K562 (cell line): ENCODE results near the gene TADA2A. TPM values are rescaled to one million over a fixed set of nuclear protein-coding genes. Genes with fewer than 3 reads are reported as not detected.

ENCODE experiments used
- ATF7 ChIP-seq: fragments of 450-650 bp; IDR thresholded peaks from 2 replicates; pipeline ENCODE4 v1.7.1; 2014; ENCODE audit warnings: mild to moderate bottlenecking, moderate library complexity
- CBX3 ChIP-seq, 2 experiments: IDR thresholded peaks; 1 replicate in 1 of 2; 2 replicates in 1 of 2; pipeline ENCODE4 v1.6.1; 2012; ENCODE audit warnings: inconsistent platforms in 2 of 2, low read length in 2 of 2, borderline replicate concordance in 1 of 2, control low read depth in 1 of 2
- CC2D1A ChIP-seq: fragments of 450-650 bp; IDR thresholded peaks from 2 replicates; pipeline ENCODE4 v1.6.1; 2017; ENCODE audit warnings: mild to moderate bottlenecking
- CTBP1 ChIP-seq: fragments of 450-650 bp; IDR thresholded peaks from 2 replicates; pipeline ENCODE4 v1.6.1; 2016; ENCODE audit warnings: borderline replicate concordance
- HDAC1 ChIP-seq, 2 experiments: fragments of 450-650 bp; IDR thresholded peaks; 2 replicates each; pipeline ENCODE4 v1.6.1; 2016 to 2017; ENCODE audit warnings: inconsistent platforms in 1 of 2, mild to moderate bottlenecking in 1 of 2, moderate library complexity in 1 of 2
- HLTF ChIP-seq: fragments of 450-650 bp; IDR thresholded peaks from 2 replicates; pipeline ENCODE4 v1.6.1; 2016
- JUND ChIP-seq, 2 experiments: IDR thresholded peaks; 2 replicates in 1 of 2; 3 replicates in 1 of 2; pipeline ENCODE4 v1.6.1; 2011; ENCODE audit warnings: borderline replicate concordance in 2 of 2, low read depth in 2 of 2, low read length in 2 of 2, improper control_type of control experiment in 1 of 2, missing biosample characterization in 1 of 2, missing genetic modification characterization in 1 of 2, missing genetic modification reagents in 1 of 2
- MAFF ChIP-seq: IDR thresholded peaks from 2 replicates; pipeline ENCODE4 v1.6.1; 2012; ENCODE audit warnings: low read length, improper control_type of control experiment
- MYC ChIP-seq, 2 experiments: fragments of 250-450 bp in 1 of 2; sonication (Bioruptor Pico) in 1 of 2; IDR thresholded peaks; 2 replicates each; pipeline versions ENCODE4 v1.5.1 to v1.6.1; 2012 to 2021; ENCODE audit warnings: low read depth in 2 of 2, borderline replicate concordance in 1 of 2, improper control_type of control experiment in 1 of 2, low read length in 1 of 2, mild to moderate bottlenecking in 1 of 2, moderate library complexity in 1 of 2
- NCOA1 ChIP-seq: fragments of 450-650 bp; IDR thresholded peaks from 2 replicates; pipeline ENCODE4 v1.6.1; 2016; ENCODE audit warnings: low read depth
- NFIX ChIP-seq: fragments of 250-450 bp; sonication (Bioruptor Pico); IDR thresholded peaks from 2 replicates; pipeline ENCODE4 v1.4.0; 2020; ENCODE audit warnings: low read depth, mild to moderate bottlenecking, moderate library complexity
- NRF1 ChIP-seq, 2 experiments: fragments of 450-650 bp; IDR thresholded peaks in 1 of 2; conservative IDR thresholded peaks in 1 of 2; 2 replicates each; pipeline ENCODE4 v1.6.1; 2014; ENCODE audit warnings: mild to moderate bottlenecking in 2 of 2
- SMC3 ChIP-seq: conservative IDR thresholded peaks from 2 replicates; pipeline ENCODE4 v1.6.1; 2011; ENCODE audit warnings: low read depth, low read length, improper control_type of control experiment; ENCODE audit not compliant: insufficient read depth
- TARDBP ChIP-seq: fragments of 450-650 bp; IDR thresholded peaks from 2 replicates; pipeline ENCODE4 v1.6.1; 2016
- TCF7L2 ChIP-seq: fragments of 150-350 bp; IDR thresholded peaks from 2 replicates; pipeline ENCODE4 v1.6.1; 2016; ENCODE audit warnings: low read depth, mild to moderate bottlenecking, low read length, moderate library complexity
- XRCC5 ChIP-seq: fragments of 200-400 bp; formaldehyde crosslinking; IDR thresholded peaks from 2 replicates; pipeline ENCODE4 v1.6.1; 2017; ENCODE audit warnings: low read depth, mild to moderate bottlenecking, low read length
- ZFP1 ChIP-seq: fragments of 450-650 bp; formaldehyde crosslinking; IDR thresholded peaks from 2 replicates; pipeline ENCODE4 v1.4.0; 2020; ENCODE audit warnings: mild to moderate bottlenecking, mixed read lengths
- polyA plus RNA-seq, 8 experiments: library from polyadenylated mRNA; depleted of rRNA in 4 of 8; stranded (reverse) in 5 of 8; unstranded in 3 of 8; fragments of >200 nt; fragmentation: Nextera tagmentation in 2 of 8; fragmentation: Illumina TruSeq in 1 of 8; extraction: Ambion mirVana in 2 of 8; extraction: Trizol in 1 of 8; gene quantifications; 2 replicates each; pipeline versions ENCODE4 v1.2.1 to v1.2.3, GENCODE V29; 2011 to 2014; ENCODE audit warnings: inconsistent platforms in 1 of 8, missing spikeins in 1 of 8
- total RNA-seq, 7 experiments: library from RNA; depleted of rRNA in 6 of 7; stranded (reverse); fragments of >200 nt in 6 of 7; fragmentation: Illumina TruSeq in 2 of 7; extraction: Trizol in 2 of 7; gene quantifications; 2 replicates each; pipeline versions ENCODE4 v1.2.1 to v1.2.3, GENCODE V29; 2011 to 2021; ENCODE audit warnings: low replicate concordance in 1 of 7
- TF ChIP-seq, protein P1 (sequence below): fragments of 150-350 bp; IDR thresholded peaks from 2 replicates; pipeline ENCODE4 v1.6.1; 2014; ENCODE audit warnings: low read depth, mild to moderate bottlenecking, low read length, borderline replicate concordance
- TF ChIP-seq, protein P2 (sequence below): fragments of 250-450 bp; sonication (Bioruptor Pico); IDR thresholded peaks from 2 replicates; pipeline ENCODE4 v1.4.0; 2020
- TF ChIP-seq, protein P3 (sequence below), 2 experiments: fragments of 450-650 bp; IDR thresholded peaks; 2 replicates each; pipeline ENCODE4 v1.6.1; 2016

The TADA2A gene
- total and polyA plus RNA-seq, 9 of the 15 experiments (the other 6 are each of a cell fraction or from before 2014, with no cell fraction given), result 13.8 to 37.7 (median 25.0) TPM

GRCh38 chr17:37373530-37374159 lies 33.0 kb upstream of the TADA2A start (continued):
- TF ChIP-seq, protein P1, sequence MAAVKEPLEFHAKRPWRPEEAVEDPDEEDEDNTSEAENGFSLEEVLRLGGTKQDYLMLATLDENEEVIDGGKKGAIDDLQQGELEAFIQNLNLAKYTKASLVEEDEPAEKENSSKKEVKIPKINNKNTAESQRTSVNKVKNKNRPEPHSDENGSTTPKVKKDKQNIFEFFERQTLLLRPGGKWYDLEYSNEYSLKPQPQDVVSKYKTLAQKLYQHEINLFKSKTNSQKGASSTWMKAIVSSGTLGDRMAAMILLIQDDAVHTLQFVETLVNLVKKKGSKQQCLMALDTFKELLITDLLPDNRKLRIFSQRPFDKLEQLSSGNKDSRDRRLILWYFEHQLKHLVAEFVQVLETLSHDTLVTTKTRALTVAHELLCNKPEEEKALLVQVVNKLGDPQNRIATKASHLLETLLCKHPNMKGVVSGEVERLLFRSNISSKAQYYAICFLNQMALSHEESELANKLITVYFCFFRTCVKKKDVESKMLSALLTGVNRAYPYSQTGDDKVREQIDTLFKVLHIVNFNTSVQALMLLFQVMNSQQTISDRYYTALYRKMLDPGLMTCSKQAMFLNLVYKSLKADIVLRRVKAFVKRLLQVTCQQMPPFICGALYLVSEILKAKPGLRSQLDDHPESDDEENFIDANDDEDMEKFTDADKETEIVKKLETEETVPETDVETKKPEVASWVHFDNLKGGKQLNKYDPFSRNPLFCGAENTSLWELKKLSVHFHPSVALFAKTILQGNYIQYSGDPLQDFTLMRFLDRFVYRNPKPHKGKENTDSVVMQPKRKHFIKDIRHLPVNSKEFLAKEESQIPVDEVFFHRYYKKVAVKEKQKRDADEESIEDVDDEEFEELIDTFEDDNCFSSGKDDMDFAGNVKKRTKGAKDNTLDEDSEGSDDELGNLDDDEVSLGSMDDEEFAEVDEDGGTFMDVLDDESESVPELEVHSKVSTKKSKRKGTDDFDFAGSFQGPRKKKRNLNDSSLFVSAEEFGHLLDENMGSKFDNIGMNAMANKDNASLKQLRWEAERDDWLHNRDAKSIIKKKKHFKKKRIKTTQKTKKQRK, result no peak
- TF ChIP-seq, protein P2, sequence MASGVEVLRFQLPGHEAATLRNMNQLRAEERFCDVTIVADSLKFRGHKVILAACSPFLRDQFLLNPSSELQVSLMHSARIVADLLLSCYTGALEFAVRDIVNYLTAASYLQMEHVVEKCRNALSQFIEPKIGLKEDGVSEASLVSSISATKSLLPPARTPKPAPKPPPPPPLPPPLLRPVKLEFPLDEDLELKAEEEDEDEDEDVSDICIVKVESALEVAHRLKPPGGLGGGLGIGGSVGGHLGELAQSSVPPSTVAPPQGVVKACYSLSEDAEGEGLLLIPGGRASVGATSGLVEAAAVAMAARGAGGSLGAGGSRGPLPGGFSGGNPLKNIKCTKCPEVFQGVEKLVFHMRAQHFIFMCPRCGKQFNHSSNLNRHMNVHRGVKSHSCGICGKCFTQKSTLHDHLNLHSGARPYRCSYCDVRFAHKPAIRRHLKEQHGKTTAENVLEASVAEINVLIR (CRISPR knock-in tag), result no peak
- TF ChIP-seq ATF7 (0 out of 2 replicates have a peak, but pooled peaks have one; percentile 47), HDAC1 (IDR thresholded peaks at IDR 0.05) (peak in 1 of 2 experiments; percentile 37; a peak in 1 of 4 replicates), TCF7L2 (0 out of 2 replicates have a peak, but pooled peaks have one; percentile 17), NRF1 (conservative IDR thresholded peaks at IDR 0.05 in 1 of 2, IDR thresholded peaks at IDR 0.05 in 1 of 2) (0 out of 4 replicates have a peak, but pooled peaks of 1 of the 2 experiments have one; percentile 9), NCOA1 (0 out of 2 replicates have a peak, but pooled peaks have one; percentile 24), MAFF (0 out of 2 replicates have a peak, but pooled peaks have one; percentile 8), NFIX (no peak), MYC (IDR thresholded peaks at IDR 0.05; ENCODE audit: low read depth, low read length) (peak; percentile 68), MYC (CRISPR knock-in tag; IDR thresholded peaks at IDR 0.05; ENCODE audit: borderline replicate concordance, low read depth) (no peak), HLTF (0 out of 2 replicates have a peak, but pooled peaks have one; percentile 28), JUND (IDR thresholded peaks at IDR 0.05; ENCODE audit: borderline replicate concordance, low read depth, low read length) (peak; percentile 54; the same call in 1 of the 2 replicates), JUND (tag; IDR thresholded peaks at IDR 0.05; ENCODE audit: borderline replicate concordance, low read depth, low read length) (no peak; the same call in 2 of the 3 replicates), ZFP1 (no peak), CC2D1A (peak; percentile 91), SMC3 (peak; percentile 97), TARDBP (0 out of 2 replicates have a peak, but pooled peaks have one; percentile 42), CBX3 (IDR thresholded peaks at IDR 0.05; ENCODE audit: borderline replicate concordance in 1 of 2, low read length in 2 of 2) (0 out of 3 replicates have a peak, but pooled peaks of 1 of the 2 experiments have one; percentile 59), XRCC5 (peak; percentile 66; the same call in 1 of the 2 replicates), CTBP1 (peak; percentile 65)
- TF ChIP-seq, protein P3, sequence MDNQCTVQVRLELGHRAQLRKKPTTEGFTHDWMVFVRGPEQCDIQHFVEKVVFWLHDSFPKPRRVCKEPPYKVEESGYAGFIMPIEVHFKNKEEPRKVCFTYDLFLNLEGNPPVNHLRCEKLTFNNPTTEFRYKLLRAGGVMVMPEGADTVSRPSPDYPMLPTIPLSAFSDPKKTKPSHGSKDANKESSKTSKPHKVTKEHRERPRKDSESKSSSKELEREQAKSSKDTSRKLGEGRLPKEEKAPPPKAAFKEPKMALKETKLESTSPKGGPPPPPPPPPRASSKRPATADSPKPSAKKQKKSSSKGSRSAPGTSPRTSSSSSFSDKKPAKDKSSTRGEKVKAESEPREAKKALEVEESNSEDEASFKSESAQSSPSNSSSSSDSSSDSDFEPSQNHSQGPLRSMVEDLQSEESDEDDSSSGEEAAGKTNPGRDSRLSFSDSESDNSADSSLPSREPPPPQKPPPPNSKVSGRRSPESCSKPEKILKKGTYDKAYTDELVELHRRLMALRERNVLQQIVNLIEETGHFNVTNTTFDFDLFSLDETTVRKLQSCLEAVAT (IDR thresholded peaks at IDR 0.05), result peak in 1 of 2 experiments; percentile 91; a peak in 2 of 4 replicates
